Panc1 (cell line): ENCODE data around the gene TNFAIP6.

Experiments used
- POLR2AphosphoS5 ChIP-seq: IDR thresholded peaks from 2 replicates; pipeline ENCODE4 v1.6.1; 2012; ENCODE audit warnings: mild to moderate bottlenecking, low read depth, low read length, moderate library complexity
- SIN3A ChIP-seq: IDR thresholded peaks from 2 replicates; pipeline ENCODE4 v1.6.1; 2012; ENCODE audit warnings: low read depth, mild to moderate bottlenecking, low read length, moderate library complexity, borderline replicate concordance; ENCODE audit not compliant: insufficient read depth
- TF ChIP-seq, protein P1 (sequence below): fragments of 450-650 bp; IDR thresholded peaks from 2 replicates; pipeline ENCODE4 v1.5.1; 2017; ENCODE audit warnings: mild to moderate bottlenecking
- TF ChIP-seq, protein P2 (sequence below), 2 experiments: IDR thresholded peaks; 2 replicates each; pipeline ENCODE4 v1.6.1; 2011 to 2012; ENCODE audit warnings: low read depth in 2 of 2, control low read depth in 1 of 2, low read length in 1 of 2, mild to moderate bottlenecking in 1 of 2, moderate library complexity in 1 of 2; ENCODE audit not compliant: insufficient read depth in 1 of 2

DNA sequence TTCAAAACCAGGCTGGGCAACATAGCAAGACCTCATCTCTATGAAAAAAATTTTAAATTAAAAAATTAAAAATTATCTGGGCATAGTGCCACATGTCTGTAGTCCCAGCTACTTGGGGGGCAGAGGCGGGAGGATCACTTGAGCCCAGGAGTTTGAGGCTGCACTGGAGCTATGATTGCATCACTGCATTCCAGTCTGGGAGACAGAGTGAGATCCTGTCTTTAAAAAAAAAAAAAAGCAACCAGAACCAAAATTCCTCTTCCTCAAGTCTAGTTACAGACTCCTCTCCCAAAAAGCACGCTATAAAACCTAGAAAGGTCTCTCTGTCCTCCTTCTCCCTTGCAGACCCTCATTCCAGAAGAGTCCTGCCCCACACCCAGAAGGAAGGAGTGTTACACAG, 23.9 kb downstream of the TNFAIP6 start:
- TF ChIP-seq, protein P1, sequence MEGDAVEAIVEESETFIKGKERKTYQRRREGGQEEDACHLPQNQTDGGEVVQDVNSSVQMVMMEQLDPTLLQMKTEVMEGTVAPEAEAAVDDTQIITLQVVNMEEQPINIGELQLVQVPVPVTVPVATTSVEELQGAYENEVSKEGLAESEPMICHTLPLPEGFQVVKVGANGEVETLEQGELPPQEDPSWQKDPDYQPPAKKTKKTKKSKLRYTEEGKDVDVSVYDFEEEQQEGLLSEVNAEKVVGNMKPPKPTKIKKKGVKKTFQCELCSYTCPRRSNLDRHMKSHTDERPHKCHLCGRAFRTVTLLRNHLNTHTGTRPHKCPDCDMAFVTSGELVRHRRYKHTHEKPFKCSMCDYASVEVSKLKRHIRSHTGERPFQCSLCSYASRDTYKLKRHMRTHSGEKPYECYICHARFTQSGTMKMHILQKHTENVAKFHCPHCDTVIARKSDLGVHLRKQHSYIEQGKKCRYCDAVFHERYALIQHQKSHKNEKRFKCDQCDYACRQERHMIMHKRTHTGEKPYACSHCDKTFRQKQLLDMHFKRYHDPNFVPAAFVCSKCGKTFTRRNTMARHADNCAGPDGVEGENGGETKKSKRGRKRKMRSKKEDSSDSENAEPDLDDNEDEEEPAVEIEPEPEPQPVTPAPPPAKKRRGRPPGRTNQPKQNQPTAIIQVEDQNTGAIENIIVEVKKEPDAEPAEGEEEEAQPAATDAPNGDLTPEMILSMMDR = no peak
- TF ChIP-seq, protein P2, sequence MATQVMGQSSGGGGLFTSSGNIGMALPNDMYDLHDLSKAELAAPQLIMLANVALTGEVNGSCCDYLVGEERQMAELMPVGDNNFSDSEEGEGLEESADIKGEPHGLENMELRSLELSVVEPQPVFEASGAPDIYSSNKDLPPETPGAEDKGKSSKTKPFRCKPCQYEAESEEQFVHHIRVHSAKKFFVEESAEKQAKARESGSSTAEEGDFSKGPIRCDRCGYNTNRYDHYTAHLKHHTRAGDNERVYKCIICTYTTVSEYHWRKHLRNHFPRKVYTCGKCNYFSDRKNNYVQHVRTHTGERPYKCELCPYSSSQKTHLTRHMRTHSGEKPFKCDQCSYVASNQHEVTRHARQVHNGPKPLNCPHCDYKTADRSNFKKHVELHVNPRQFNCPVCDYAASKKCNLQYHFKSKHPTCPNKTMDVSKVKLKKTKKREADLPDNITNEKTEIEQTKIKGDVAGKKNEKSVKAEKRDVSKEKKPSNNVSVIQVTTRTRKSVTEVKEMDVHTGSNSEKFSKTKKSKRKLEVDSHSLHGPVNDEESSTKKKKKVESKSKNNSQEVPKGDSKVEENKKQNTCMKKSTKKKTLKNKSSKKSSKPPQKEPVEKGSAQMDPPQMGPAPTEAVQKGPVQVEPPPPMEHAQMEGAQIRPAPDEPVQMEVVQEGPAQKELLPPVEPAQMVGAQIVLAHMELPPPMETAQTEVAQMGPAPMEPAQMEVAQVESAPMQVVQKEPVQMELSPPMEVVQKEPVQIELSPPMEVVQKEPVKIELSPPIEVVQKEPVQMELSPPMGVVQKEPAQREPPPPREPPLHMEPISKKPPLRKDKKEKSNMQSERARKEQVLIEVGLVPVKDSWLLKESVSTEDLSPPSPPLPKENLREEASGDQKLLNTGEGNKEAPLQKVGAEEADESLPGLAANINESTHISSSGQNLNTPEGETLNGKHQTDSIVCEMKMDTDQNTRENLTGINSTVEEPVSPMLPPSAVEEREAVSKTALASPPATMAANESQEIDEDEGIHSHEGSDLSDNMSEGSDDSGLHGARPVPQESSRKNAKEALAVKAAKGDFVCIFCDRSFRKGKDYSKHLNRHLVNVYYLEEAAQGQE (IDR thresholded peaks at IDR 0.05; ENCODE audit: insufficient read depth in 1 of 2, low read depth in 2 of 2, low read length in 1 of 2) = no peak
- TF ChIP-seq POLR2AphosphoS5 = no peak
- no peak for TF ChIP-seq SIN3A
